Transverse colon (tissue), 4 donors: ENCODE measurements around the gene BEND7. TPM values are rescaled to one million over a fixed set of nuclear protein-coding genes. Genes with fewer than 3 reads are reported as not detected.
"Not testable (repeated sequence)": the region's sequence is repeated elsewhere in the genome, so short reads cannot be mapped to it uniquely, and the experiment has no call there.

Experiments used
- DNase-seq: peaks from one replicate; pipeline ENCODE4 v3.0.0-alpha.2; 2019
- H3K27ac ChIP-seq, 4 donors: fragments of 200-600 bp; sonication (generic); 2 replicates each; pipeline ENCODE4 v1.5.1; 2016 to 2018; ENCODE audit warnings: inconsistent platforms in 4 of 4
- H3K27me3 ChIP-seq: fragments of 200-600 bp; sonication (generic); 2 replicates; pipeline ENCODE4 v1.5.1; 2017; ENCODE audit warnings: inconsistent platforms
- H3K36me3 ChIP-seq, 4 donors: fragments of 200-600 bp; sonication (generic); 2 replicates each; pipeline ENCODE4 v1.5.1; 2017 to 2019; ENCODE audit warnings: inconsistent platforms in 4 of 4
- H3K4me1 ChIP-seq, 4 donors: fragments of 200-600 bp; sonication (generic); 2 replicates each; pipeline ENCODE4 v1.5.1; 2017 to 2020; ENCODE audit warnings: inconsistent platforms in 4 of 4
- H3K4me3 ChIP-seq, 4 donors: fragments of 200-600 bp; sonication (generic); 1 replicate in 1 of 4; 2 replicates in 3 of 4; pipeline versions ENCODE4 v1.5.1 to v1.6.1; 2017 to 2019; ENCODE audit warnings: inconsistent platforms in 4 of 4
- H3K9me3 ChIP-seq, 2 donors: fragments of 200-600 bp; sonication (generic); 2 replicates each; pipeline ENCODE4 v1.5.1; 2017 to 2019; ENCODE audit warnings: inconsistent platforms in 2 of 2
- CTCF ChIP-seq, 5 experiments: fragments of 200-600 bp in 3 of 5; fragments of 450-650 bp in 2 of 5; sonication (generic) in 3 of 5; IDR thresholded peaks; 1 replicate in 2 of 5; 2 replicates in 3 of 5; pipeline ENCODE4 v1.5.1; 2016 to 2017; ENCODE audit warnings: antibody characterized with exemption in 5 of 5, inconsistent platforms in 3 of 5, mild to moderate bottlenecking in 2 of 5, moderate library complexity in 1 of 5
- EP300 ChIP-seq: sonication (generic); formaldehyde crosslinking; IDR thresholded peaks from one replicate; pipeline ENCODE4 v1.6.1; 2017; ENCODE audit warnings: antibody characterized with exemption, low read depth
- POLR2A ChIP-seq: fragments of 450-650 bp; IDR thresholded peaks from one replicate; pipeline ENCODE4 v1.6.1; 2016; ENCODE audit warnings: antibody characterized with exemption, mild to moderate bottlenecking, moderate library complexity
- POLR2AphosphoS5 ChIP-seq, 3 donors: sonication (generic); formaldehyde crosslinking; IDR thresholded peaks; one replicate each; pipeline ENCODE4 v1.6.1; 2016; ENCODE audit warnings: antibody characterized with exemption in 3 of 3
- WGBS, 2 donors: methylation state at CpG; one replicate each; pipeline ENCODE4 v1.1.5; 2018; ENCODE audit warnings: low coverage in 1 of 2; 5-methylcytosine and 5-hydroxymethylcytosine counted together
- in situ Hi-C, 4 donors: fragments of 200-750 bp; cut with MboI; loops; one replicate each; pipeline versions ENCODE4 v1.15.0 to v1.15.1; 2017; ENCODE audit warnings: low sequenced_read_pairs in 3 of 4, low pct_ligation_motif_present in 1 of 4, low pct_unique_long_range_greater_than_20kb in 1 of 4
- intact Hi-C: fragments of 100-400 bp; cut with DNase I; formaldehyde crosslinking; loops from one replicate; pipeline ENCODE4 v1.15.1; 2023; ENCODE audit warnings: low total_unique reads
- total RNA-seq, 4 donors: library from RNA; depleted of rRNA; stranded (reverse); fragments of >200 nt; gene quantifications; one replicate each; pipeline ENCODE4 v1.1.0, GENCODE V29; 2016

Gene BEND7
- total RNA-seq, 4 donors from 2014 or later: 16.1 to 41.4 (median 31.0) TPM

DNA sequence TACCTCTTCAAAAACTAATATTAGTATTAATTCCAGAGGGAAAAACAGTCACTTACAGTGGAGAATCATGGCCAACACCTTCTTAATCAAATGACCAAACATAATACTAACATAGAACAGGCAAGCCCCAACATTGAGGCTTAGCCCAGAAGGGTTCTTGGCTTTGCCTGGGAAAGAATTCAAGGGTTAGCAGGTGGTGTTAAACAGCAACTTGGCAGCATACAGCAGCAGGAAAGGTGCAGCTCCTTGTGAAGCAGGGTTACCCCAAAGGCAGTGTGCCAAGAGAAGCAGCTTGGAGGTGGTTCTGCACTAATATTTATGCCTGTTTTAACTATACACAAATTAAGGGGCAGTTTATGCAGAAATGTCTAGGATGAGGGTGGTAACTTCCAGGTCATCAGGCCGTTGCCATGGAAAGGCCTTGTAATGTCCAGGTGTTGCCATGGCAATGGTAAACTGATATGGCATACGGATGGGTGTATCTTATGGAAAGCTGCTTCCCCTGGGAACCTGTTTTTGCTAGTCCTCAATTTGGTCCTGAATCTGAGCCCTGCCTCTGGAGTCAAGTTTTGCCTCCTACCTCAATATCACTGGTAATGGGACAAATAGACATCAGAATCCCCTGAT lies 27.2 kb upstream of the BEND7 start:
- no peak overlapping the region for H3K4me3 ChIP-seq
- no peaks in the 10 kb centered on the region for H3K9me3 ChIP-seq
- intact Hi-C loops: no loop called here
- in situ Hi-C loops: no loop called here
- DNase-seq: no peak
- 52% methylated on average over 2 of the region's 2 CpGs; no CpG with 5 or more reads in 1 of the 2 donors for WGBS, 2 donors
- H3K27me3 ChIP-seq: no peaks in the 10 kb centered on the region
- TF ChIP-seq CTCF (IDR thresholded peaks at IDR 0.05): no peak
- no peak for TF ChIP-seq EP300
- no peak for TF ChIP-seq POLR2AphosphoS5 (IDR thresholded peaks at IDR 0.05)
- no peak for TF ChIP-seq POLR2A
- no peak overlapping the region for H3K27ac ChIP-seq
- no peaks in the 10 kb centered on the region for H3K4me1 ChIP-seq
- no peaks in the 10 kb centered on the region for H3K36me3 ChIP-seq

- Histone ChIP-seq H3K4me1 (no peaks in the 10 kb centered on the region), H3K27me3 (no peaks in the 10 kb centered on the region), H3K4me3 (no peak overlapping the region), H3K27ac (no peak overlapping the region), H3K9me3 (no peaks in the 10 kb centered on the region), H3K36me3 (no peaks in the 10 kb centered on the region)
- WGBS, 2 donors: 71 to 81% methylated on average over 1 to 2 of the region's 2 CpGs
- intact Hi-C loops: no loop called here
- DNase-seq: no peak
- no peak for TF ChIP-seq EP300
- no peak for TF ChIP-seq POLR2AphosphoS5 (IDR thresholded peaks at IDR 0.05)
- TF ChIP-seq POLR2A: no peak
- TF ChIP-seq CTCF (IDR thresholded peaks at IDR 0.05): no peak
- in situ Hi-C loops: no loop called here
Observed at GRCh38 chr10:13550802-13551201, 22.0 kb upstream of the BEND7 start.

- in situ Hi-C loops: loop anchor here in 1 of 4 donors (25.0 kb wide), 1 partner anchor 180 kb away; no protein-coding TSS in a partner anchor
- TF ChIP-seq POLR2A (no peak), EP300 (no peak), POLR2AphosphoS5 (IDR thresholded peaks at IDR 0.05) (no peak), CTCF (IDR thresholded peaks at IDR 0.05) (no peak)
- WGBS, 2 donors: 76 to 84% methylated on average over 4 to 5 of the region's 5 CpGs
- Histone ChIP-seq H3K27me3 (peaks cover 17% of the 10 kb centered on the region), H3K4me1 (no peaks in the 10 kb centered on the region), H3K27ac (no peak overlapping the region), H3K36me3 (no peaks in the 10 kb centered on the region), H3K4me3 (no peak overlapping the region), H3K9me3 (no peaks in the 10 kb centered on the region)
- no peak for DNase-seq
- intact Hi-C loops: no loop called here
Observed at GRCh38 chr10:13542533-13542932, 13.7 kb upstream of the BEND7 start.

DNA sequence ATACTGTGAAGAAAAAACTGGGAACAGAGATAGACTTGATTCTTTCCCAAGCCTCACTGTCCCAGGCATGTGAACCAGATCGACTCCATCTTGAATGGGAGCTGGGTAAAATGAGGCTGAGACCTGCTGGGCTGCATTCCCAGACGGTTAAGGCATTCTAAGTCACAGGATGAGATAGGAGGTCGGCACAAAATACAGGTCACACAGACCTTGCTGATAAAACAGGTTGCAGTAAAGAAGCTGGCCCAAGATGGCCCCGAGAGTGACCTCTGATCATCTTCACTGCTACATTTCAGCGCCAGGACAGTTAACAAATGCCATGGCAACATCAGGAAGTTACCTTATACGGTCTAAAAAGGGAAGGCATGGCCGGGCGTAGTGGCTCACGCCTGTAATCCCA lies 9.2 kb upstream of the BEND7 start:
- H3K4me1 ChIP-seq, intact Hi-C loops, H3K27ac ChIP-seq, H3K36me3 ChIP-seq, DNase-seq, H3K9me3 ChIP-seq, H3K4me3 ChIP-seq: not testable (repeated sequence)
- peaks cover 14% of the 10 kb centered on the region for H3K27me3 ChIP-seq
- 67 to 68% methylated on average over 9 of the region's 9 CpGs for WGBS, 2 donors
- in situ Hi-C loops: loop anchor here in 1 of 4 donors (25.0 kb wide), 1 partner anchor 176 kb away; no protein-coding TSS in a partner anchor
